Measurements from ENCODE around the gene PDE8B. TPM values are rescaled to one million over a fixed set of nuclear protein-coding genes. Genes with fewer than 3 reads are reported as not detected.

The PDE8B gene, protein sequence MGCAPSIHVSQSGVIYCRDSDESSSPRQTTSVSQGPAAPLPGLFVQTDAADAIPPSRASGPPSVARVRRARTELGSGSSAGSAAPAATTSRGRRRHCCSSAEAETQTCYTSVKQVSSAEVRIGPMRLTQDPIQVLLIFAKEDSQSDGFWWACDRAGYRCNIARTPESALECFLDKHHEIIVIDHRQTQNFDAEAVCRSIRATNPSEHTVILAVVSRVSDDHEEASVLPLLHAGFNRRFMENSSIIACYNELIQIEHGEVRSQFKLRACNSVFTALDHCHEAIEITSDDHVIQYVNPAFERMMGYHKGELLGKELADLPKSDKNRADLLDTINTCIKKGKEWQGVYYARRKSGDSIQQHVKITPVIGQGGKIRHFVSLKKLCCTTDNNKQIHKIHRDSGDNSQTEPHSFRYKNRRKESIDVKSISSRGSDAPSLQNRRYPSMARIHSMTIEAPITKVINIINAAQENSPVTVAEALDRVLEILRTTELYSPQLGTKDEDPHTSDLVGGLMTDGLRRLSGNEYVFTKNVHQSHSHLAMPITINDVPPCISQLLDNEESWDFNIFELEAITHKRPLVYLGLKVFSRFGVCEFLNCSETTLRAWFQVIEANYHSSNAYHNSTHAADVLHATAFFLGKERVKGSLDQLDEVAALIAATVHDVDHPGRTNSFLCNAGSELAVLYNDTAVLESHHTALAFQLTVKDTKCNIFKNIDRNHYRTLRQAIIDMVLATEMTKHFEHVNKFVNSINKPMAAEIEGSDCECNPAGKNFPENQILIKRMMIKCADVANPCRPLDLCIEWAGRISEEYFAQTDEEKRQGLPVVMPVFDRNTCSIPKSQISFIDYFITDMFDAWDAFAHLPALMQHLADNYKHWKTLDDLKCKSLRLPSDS
- not detected in 2 replicates for total RNA-seq

DNA sequence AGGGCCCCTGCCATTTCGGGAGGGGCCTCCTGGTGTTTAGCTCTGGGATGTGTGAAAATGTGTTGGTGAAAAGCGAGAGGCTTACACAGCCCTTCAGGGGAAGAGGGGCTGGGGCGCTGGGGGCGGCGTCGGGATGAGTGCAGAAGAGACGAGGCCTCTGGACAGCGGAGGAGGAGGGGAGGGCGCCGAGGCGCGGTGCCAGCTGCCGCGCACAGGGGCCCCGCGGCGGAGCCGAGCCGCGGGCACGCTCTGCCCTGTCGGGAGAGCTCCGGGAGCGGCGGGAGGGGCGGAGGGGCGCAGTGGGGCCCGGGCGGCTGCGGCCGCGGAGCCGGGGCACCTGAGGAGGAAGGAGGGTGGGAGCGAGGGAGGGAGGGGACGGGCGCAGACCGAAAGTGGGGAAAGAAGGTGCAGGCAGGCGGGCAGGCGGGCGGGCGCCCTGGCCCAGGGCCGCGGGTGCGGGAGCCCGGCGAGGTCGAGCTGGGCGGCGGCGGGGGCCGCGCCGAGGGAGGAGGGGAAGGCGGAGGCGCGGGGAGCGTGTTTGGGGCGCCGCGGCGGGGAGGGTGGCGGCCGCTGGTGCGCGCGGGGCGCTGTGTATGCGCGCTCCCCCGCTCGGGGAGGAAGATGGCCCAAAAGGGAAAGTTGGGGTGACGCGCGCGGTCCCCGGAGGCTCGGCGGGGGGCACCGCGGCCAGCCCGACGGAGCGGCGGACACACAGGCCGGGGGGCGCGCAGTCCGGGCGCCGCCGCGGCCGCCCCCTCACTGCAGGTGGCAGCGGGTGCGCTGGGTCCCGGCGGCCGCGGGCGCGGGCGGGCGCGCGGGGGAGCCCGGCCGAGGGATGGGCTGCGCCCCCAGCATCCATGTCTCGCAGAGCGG lies at the start of gene PDE8B:
TSS of gene PDE8B (plus strand) at position 590 of the 873 bp plus-strand sequence. CDS start at position 836, 246 bp downstream.
- intact Hi-C loops (cut with micrococcal nuclease) = no loop called here

DNA sequence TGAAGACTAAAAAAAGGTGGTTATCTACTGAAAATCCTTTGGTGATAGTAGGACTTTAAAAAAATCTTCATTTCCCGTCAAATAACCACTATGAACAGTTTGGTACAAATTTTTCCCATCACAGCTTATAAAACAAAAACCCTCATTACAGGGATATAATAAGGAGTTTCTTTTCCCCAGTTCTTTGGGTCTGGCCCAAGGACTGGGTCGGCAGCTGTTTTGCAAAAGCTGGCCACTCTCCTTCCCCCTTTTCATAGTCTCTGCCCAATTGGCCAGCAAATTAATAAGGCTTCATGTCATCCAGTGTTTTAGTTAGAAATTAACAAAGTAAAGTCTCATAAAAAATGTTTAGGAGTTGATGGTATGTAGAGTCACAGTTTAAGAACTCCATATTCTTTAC lies 47.0 kb upstream of the PDE8B start:
- intact Hi-C loops (cut with micrococcal nuclease) = no loop called here

DNA sequence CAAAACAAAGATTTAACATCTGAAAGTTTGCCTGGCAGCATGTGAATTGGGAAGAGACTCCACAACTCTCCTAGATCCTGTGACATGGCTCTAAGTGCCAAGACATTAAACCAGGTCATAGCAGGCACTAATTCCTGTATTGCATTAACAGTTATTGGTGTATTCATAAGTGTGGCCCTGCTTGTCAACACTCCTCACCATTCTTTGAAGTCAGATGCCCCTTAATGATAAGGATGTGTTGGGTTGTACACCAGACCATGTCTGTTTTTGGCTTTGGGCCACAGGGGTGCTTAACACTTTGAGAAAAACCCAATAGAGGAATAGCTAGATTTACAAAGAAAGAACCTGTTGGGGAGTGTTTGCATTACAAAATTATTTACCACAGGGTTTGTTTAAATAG lies 43.4 kb upstream of the PDE8B start:
- intact Hi-C loops (cut with micrococcal nuclease) = no loop called here

DNA sequence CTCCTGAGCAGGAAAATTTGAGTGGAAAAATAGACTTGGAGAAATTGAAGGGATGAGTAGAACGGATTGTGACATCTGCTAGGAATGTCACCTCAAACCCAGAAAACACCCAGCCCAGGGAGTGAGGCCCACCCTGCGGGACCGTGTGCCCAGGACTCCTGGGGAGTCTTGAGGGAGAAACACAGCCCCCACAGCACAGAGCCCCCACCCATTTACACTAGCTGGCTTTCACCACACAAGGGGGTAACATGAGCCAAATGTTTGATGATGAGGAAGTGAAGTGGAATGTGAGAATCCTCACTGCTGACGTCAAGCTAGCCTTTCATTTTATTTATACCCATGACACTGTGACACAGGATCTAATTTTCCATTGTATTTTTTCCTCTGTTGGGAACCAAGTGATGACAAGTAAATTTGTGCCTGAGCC lies 42.8 kb upstream of the PDE8B start:
- intact Hi-C loops (cut with micrococcal nuclease) = no loop called here

DNA sequence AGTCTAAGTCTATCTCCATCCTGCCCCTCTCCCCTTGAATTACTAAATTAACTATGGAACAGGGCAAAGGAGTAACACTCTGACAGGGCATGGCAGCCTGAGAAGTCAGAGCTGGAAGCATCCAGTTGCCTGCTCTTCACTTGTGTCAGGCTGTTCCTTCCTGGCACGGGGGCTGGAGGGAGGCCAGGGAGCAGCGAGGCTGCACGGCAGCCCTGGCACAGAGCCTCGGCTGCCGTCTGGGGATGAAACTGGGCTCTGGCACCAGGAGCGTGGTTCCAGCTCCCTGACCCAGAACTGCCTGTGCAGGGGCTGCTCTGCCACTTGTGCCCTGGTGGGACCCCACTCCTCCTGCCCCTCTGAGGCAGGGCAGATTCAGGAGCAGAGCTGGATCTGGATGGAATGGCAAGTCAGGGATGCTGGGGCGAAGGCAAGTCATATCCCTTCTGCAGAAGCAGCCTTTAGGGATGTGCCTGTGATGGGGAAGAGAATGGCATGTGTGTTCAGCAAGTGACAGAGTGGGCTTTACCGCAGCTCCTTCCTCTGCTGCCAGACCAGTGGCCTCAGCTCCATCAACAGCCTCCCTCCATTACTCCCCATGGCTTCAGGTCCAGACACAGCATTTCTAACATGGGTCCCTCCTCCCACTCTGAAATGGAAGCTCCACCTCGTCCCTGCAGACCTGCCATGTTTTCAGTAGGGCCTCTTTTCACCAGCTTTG lies 42.2 kb upstream of the PDE8B start:
- intact Hi-C loops (cut with micrococcal nuclease) = no loop called here

DNA sequence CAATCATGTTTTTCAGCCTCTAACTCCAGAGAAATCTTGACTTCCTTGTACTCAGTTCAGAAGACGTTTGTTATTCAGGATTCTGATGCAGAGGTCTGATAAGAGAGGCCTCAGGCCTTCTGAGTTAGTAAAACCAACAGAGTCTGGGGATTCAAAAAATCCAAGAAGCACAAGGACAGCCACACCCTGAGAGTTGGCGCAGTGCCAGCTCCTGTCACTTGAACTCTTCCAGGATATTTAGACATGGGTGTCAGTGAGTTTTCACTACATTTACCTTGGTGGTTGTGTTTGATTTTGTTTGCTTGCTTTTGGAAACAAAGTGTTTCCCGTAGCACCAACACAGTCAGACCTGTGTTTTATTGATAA lies 41.6 kb upstream of the PDE8B start:
- intact Hi-C loops (cut with micrococcal nuclease) = no loop called here

DNA sequence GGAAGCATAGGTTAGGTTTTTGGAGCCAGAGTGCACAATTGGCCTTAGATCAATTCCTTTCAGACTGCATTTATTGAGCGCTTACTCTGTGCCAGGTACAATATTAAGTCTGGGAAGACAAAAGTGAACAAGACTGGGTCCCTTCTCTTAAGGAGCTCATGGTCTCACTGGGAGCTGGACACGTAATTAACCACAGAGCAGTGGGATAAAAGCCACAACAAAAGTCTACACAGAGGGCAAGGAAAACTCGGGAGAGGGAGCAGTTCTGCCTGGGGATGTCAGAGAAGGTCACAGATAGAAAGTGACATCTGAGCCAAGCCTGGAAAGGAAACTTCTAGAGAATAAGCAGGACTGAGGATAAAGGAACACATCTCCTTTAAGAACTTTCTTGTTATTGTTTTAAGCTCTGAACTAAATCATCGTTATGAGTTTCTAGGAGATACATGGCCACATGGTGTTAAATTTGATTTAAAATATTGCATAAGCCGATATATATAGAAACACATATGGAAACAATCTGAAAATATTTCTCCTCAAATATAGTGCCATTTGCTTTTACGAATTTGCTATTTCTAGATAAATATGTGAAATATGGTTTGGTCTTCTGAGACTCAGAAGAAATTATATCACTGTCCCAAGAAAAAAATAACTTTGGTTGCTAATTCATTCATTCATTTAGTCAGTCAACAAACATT lies 40.1 kb upstream of the PDE8B start:
- intact Hi-C loops (cut with micrococcal nuclease) = no loop called here

DNA sequence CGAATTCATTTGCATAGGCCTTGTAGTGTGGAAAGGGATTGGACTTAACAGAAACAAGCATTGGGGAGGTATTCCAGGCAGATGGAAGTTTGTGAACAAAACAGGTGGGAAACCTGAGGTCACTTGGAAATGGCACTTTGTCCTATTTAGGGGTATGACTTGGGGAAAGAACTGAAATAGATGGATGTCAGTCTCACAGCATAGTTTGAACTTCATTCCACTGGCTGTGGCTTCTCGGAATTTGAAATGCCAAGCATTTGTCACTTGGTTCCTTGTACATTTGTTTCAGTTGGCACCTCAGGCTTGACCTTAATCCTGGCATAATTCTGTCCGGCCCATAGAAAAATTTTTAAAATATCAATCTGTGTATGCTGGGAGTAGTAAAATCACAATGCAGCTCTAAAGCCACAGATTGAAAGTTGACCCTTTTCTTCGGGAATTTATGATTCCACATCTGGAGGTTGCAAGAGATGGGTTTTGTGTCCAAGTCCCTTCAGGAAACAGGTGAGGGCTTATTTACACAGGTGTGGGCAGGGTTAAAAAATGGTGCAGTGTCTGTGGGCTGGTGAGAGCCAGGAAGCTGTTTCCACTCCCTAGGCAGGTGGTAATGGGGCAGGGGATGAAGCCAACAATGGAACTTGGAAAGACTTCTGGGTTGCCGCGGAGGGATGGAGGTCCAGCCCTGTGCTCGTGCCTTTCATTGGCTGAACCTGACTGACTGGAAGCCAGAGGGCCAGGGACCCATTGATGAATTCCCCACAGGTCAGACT lies 39.2 kb upstream of the PDE8B start:
- intact Hi-C loops (cut with micrococcal nuclease) = no loop called here

DNA sequence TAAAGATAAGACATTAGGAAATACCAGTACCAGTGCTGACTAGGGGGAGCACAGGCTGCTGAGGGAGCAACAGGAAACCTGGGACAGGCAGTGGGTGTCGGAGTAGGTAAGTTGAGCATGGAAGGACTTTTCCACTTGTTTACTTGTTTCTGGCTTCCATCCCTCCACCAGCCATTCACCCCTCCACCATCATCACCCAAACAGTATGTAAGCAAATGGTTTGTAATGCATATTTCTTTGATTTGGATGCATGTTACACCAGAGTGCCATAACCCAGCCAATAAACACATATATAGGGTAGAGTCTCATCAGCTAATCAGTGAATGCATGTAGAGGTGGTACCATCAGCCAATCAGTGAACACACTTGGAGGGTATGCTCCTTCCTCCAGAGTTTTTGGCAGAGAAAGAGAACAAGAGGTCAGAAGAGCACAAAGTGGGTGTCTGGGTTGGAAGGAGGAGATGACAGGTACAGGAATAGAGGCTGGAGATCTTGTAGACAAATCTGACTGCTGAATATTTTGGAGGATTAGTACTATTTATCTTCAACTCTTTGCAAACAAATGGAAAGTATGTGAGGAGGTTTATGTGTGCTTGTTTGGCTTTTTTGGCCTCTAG lies 37.7 kb upstream of the PDE8B start:
- intact Hi-C loops (cut with micrococcal nuclease) = no loop called here

DNA sequence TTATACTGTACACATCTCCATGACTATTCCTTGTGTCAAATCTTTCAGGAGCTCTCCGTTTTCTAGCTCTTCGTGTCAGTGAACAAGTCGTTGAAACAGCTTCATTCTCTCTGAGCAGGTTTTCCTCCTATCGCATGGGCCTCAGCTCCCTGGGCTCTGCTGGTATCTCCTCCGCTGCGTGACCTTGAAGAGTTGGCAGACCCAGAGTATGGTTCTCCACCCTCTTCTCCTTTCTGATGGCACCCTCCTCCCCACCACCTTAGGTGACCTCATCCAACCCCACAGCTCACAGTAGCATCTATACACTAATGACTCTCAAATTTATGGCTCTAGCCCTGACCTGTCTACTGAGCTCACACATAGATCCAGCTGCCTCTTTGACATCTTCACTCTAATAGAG lies 36.0 kb upstream of the PDE8B start:
- intact Hi-C loops (cut with micrococcal nuclease) = no loop called here

DNA sequence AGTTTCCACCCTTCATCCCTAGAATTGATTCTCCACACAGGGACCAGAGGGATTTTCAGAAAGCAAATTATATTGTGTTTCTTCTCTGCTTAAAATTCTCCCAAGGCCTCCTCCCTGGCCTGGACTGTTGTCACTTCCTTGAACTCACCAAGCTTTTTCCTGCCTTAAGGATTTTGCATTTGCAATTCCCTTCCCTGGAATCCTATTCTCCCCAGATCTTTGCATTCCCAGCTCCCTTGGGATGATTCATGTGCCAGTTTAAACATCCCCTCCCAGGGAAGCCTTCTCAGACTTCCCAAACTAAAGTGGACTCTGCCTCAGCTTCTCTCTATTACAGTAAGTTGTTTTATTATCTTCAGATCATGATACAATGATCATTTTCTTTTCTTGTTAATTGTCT lies 35.2 kb upstream of the PDE8B start:
- intact Hi-C loops (cut with micrococcal nuclease) = no loop called here

DNA sequence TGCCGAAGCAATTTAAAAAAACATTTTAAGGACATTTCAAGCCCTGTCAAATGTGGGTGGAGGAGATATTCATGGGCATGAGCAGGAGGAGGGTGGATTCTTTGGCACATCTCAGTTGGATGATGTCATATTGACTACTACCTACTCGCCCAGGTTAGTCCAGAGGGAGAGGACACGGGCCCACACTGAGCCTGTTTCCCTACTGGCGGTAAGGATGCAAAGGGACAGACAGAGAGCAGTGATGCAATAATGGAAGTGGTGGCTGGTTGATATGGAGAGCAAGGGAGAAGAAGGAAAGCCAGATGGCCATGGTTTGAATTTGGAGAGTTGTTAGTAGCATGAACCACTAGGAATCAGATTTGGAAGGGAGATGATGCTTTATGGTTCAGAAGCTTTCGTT lies 34.1 kb upstream of the PDE8B start:
- intact Hi-C loops (cut with micrococcal nuclease) = no loop called here

DNA sequence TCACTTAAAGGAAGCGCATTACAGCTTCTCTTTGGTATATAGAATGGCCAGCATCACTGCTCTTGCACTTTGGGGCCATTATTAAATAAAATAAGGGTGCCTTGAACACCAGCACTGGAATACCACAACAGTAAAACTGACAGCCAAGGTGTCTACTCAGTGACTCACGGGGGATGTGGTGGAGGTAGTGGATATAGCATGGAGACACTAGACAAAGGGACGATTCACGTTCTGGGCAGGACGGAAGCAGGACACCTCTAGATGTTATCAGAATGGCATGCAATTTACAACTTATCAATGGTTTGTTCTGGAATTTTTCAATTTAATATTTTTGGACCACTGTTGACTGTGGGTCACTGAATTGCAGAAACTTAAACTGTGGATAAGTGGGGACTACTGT lies 32.9 kb upstream of the PDE8B start:
- intact Hi-C loops (cut with micrococcal nuclease) = no loop called here

DNA sequence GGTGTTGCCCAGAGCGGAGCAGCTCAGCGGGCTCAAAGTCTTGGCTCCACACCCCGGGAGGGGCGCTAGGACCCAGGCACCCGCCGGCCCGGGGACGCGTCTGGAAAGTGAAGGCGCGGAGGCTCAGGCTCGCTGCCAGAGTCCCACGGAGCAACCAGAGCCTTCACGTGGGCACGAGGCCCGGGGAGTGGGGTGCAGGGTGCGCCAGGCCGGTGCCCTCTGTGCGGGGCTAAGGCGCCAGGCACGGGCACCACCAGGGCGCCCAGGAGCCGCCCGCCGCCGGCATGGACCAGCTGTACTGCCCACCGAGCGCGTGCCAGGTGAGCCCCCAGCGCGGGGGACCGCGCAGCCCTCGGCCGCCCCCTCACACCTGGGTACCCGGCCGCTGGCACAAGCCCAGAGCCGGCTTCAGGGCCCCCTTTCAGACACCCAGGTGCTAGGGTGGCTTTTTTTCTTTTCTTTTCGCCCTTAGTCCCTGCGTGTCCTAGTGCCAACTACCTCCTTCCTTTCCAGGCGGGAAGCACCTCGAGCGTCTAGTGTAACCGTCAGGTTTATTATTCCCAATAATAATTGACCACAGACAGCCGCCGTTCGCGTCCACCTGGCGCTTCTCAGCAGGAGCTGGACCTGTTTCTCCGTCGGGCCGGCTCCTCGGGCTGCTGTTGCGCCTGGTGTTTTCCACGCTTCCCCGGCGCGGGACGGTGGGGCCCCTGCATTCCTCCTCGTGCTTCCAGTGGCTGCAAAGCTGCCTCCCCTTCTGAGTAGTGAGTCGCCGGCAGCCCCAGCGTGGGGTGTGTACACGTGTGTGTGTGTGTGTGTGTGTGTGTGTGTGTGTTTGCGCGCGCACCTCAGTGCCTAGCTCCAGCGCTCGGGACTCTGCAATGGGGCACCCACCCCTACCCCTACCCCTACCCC lies 30.1 kb upstream of the PDE8B start:
- intact Hi-C loops (cut with micrococcal nuclease) = no loop called here

DNA sequence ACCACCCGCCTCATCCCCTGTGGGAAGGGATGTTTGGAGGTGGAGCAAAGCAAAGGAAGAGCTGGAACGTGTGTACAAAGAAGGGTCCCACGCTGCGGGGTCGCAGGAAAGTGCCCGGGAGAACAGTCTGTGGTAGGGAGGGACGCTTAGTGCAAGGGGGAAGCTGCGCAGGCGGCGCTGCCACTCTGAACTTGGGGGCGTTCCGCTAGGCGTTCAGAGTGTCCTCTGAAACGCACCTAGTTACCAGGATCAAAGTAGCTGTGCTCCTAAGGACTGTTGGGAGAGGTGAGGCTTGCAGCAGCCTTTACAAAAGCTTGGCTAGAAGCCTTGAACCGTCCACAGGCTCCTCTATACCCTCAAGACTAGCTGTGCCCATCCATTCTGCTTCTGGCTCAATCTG lies 29.3 kb upstream of the PDE8B start:
- intact Hi-C loops (cut with micrococcal nuclease) = no loop called here

DNA sequence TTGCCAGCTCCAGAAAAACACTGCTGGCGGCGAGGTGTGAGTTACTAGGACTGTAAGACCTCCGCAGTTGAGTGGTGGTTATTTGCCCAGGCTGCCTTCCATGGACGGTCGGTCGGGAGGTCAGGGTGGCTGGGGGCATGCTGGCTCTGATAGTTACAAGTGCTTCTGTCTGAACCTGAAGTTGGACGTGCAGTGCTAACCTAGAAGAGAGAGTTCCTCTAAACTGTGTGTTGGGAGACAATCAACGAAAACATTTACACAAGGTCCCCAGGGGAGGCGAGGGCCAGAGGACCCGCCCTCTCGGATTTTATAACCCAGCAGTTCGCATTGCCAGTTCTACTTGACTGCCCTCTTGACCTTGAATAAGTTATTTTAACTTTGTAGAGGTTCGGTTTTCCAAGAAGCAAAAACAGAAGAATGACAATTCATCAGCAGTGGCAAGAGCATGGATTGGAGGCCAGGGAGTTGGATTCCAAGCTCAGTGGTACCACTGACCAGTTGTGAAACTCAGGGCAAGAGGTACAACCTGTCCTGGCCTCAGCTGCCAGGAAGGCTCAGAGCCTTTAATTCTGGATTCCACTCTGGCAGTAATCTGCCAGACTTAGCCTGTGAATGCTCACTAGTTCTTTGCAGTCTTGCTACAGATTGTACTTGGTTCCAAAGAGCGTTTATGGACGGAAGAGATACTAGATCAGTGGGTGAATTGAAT lies 28.7 kb upstream of the PDE8B start:
- intact Hi-C loops (cut with micrococcal nuclease) = no loop called here

DNA sequence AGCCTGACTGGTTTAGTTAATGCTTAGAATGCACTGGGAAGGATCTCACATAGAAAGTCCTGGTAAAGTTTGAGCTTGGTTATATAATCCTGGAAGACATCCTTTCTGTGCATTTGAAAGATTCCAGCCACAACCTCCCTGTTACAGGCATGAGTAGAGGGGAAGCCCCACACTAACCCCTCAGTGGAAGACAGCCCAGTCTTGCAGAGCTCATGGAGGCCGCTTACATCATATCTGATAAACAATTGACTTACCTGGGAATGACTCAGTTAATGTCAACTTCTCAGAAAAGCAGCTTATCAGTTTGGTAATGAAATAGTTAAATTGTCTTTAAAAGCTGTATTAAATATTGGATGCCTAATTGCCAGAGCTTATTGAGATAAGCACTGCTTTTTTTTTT lies 28.1 kb upstream of the PDE8B start:
- intact Hi-C loops (cut with micrococcal nuclease) = no loop called here

Measured in T-helper 1 cell treated with Interleukin-12 subunit alpha and Interleukin-12 subunit beta and Interleukin-4 antibody, amounts not matched to agents 30 ng/mL and 1 ng/mL, for 36 hours (primary cell).